ENCODE measurements around the gene KREMEN1.

DNA sequence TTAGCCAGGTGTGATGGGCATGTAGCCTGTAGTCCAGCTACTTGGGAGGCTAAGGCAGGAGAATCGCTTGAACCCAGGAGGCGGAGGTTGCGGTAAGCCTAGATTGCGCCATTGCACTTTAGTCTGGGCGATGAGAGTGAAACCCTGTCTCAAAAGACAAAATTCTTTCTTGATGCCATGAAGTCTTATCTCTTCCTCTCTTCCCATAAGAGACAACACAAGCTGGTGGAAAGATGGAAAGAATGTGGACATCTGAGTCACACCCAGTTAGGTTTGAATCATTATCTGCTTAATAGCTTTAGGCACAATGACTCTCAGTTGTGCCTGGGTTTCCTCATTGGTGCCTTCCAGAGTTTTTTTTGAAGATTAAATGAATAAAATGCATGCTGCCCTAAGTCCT is 35.3 kb downstream of the KREMEN1 start:
- TF ChIP-seq TAF1 (conservative IDR thresholded peaks at IDR 0.05) (no peak), CTCF (IDR thresholded peaks at IDR 0.05; ENCODE audit: low read depth, low read length, missing input control) (no peak), ZBTB33 (IDR thresholded peaks at IDR 0.05) (no peak), HNF4G (IDR thresholded peaks at IDR 0.05) (no peak)

All from liver (tissue), 3 donors.